Measurements from ENCODE around the gene ASTN2.
A peak's percentile ranks its signal among the peaks of the same experiment; 100 is the strongest.
"Not testable (repeated sequence)": the region's sequence is repeated elsewhere in the genome, so short reads cannot be mapped to it uniquely, and the experiment has no call there.

Gene ASTN2

GRCh38 chr9:116844621-116845020 lies 570.2 kb downstream of the ASTN2 start:
- no peak for DNase-seq

- no peak for DNase-seq
These were observed 570.8 kb downstream of the ASTN2 start for GRCh38 chr9:116843863-116844620.

- DNase-seq: peak; percentile 23
These were observed 572.2 kb downstream of the ASTN2 start for GRCh38 chr9:116842658-116843057.

GRCh38 chr9:116838468-116838867 lies 576.4 kb downstream of the ASTN2 start:
- DNase-seq: not testable (repeated sequence)

GRCh38 chr9:116837018-116837989 lies 577.6 kb downstream of the ASTN2 start:
- DNase-seq: no peak

GRCh38 chr9:116830321-116830720 lies 584.5 kb downstream of the ASTN2 start:
- not testable (repeated sequence) for DNase-seq

- no peak for DNase-seq
These were observed 593.1 kb downstream of the ASTN2 start for GRCh38 chr9:116821633-116822229.

GRCh38 chr9:116819116-116819515 lies 595.7 kb downstream of the ASTN2 start:
- no peak for DNase-seq

GRCh38 chr9:116817762-116818161 lies 597.1 kb downstream of the ASTN2 start:
- DNase-seq: no peak

- no peak for DNase-seq
These were observed 598.4 kb downstream of the ASTN2 start for GRCh38 chr9:116816484-116816883.

GRCh38 chr9:116815835-116816234 lies 599.0 kb downstream of the ASTN2 start:
- no peak for DNase-seq

- DNase-seq: no peak
These were observed 601.9 kb downstream of the ASTN2 start for GRCh38 chr9:116813031-116813300.

- no peak for DNase-seq
These were observed 602.4 kb downstream of the ASTN2 start for GRCh38 chr9:116812231-116813030.

- no peak for DNase-seq
These were observed 605.2 kb downstream of the ASTN2 start for GRCh38 chr9:116809656-116810055.

- no peak for DNase-seq
These were observed 608.8 kb downstream of the ASTN2 start for GRCh38 chr9:116806075-116806474.

GRCh38 chr9:116800885-116801284 lies 614.0 kb downstream of the ASTN2 start:
- no peak for DNase-seq

- DNase-seq: no peak
These were observed 614.8 kb downstream of the ASTN2 start for GRCh38 chr9:116800074-116800473.

GRCh38 chr9:116798521-116798920 lies 616.3 kb downstream of the ASTN2 start:
- no peak for DNase-seq

- no peak for DNase-seq
These were observed 617.6 kb downstream of the ASTN2 start for GRCh38 chr9:116797276-116797675.

- no peak for DNase-seq
These were observed 618.2 kb downstream of the ASTN2 start for GRCh38 chr9:116796669-116797068.

GRCh38 chr9:116795821-116796220 lies 619.0 kb downstream of the ASTN2 start:
- DNase-seq: no peak

GRCh38 chr9:116792271-116792670 lies 622.6 kb downstream of the ASTN2 start:
- DNase-seq: no peak

- DNase-seq: no peak
These were observed 623.5 kb downstream of the ASTN2 start for GRCh38 chr9:116791326-116791725.
